ENCODE measurements around the gene TNIP2.

GRCh38 chr4:2754848-2755819, 1.0 kb downstream of the TNIP2 start:
- TF ChIP-seq EZH2 (IDR thresholded peaks at IDR 0.05) (no peak), POLR2AphosphoS5 (IDR thresholded peaks at IDR 0.05; ENCODE audit: borderline replicate concordance, low read depth, low read length) (no peak), FOXP2 (optimal IDR thresholded peaks at IDR 0.05; ENCODE audit: control extremely low read depth, extremely low read length, insufficient read depth) (no peak)
